ENCODE data around the gene ITGB1. TPM values are rescaled to one million over a fixed set of nuclear protein-coding genes. Genes with fewer than 3 reads are reported as not detected.
A peak's percentile ranks its signal among the peaks of the same experiment; 100 is the strongest.

ITGB1 gene
- total and polyA plus RNA-seq, 9 of the 15 experiments (the other 6 are each of a cell fraction or from before 2014, with no cell fraction given): 40.2 to 194 (median 155) TPM

DNA sequence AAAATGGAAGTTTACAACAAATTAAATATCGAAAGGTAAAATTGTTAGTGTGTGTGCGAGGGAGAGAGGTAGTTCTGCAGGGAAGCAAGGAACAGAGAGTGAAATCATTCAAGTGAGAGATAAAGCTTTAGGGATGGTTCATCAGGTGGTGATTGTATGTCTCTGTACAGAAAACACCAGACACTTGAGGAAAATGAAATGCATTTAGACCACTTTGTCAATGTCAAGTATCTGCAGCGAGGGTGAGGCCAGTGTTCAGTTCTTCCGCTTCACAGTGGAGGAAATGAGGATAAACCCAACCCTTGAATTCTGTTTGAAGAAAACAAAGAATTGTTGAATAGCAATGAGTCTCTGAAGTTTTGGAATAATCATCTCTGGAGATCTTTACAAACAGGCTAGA lies 14.4 kb upstream of the ITGB1 start (continued):
- peak; percentile 29; the same call in 1 of the 2 replicates for TF ChIP-seq CBFA2T2 (conservative IDR thresholded peaks at IDR 0.05)
- TF ChIP-seq U2AF2 (optimal IDR thresholded peaks at IDR 0.05; ENCODE audit: low read depth, low read length): no peak
- TF ChIP-seq PML (IDR thresholded peaks at IDR 0.05; ENCODE audit: low read length): no peak
- no peak for TF ChIP-seq MTA3 (IDR thresholded peaks at IDR 0.05; ENCODE audit: borderline replicate concordance)
- no peak for TF ChIP-seq TAF7 (tag; IDR thresholded peaks at IDR 0.05)
- TF ChIP-seq, protein P1, sequence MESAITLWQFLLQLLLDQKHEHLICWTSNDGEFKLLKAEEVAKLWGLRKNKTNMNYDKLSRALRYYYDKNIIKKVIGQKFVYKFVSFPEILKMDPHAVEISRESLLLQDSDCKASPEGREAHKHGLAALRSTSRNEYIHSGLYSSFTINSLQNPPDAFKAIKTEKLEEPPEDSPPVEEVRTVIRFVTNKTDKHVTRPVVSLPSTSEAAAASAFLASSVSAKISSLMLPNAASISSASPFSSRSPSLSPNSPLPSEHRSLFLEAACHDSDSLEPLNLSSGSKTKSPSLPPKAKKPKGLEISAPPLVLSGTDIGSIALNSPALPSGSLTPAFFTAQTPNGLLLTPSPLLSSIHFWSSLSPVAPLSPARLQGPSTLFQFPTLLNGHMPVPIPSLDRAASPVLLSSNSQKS (CRISPR knock-in tag; IDR thresholded peaks at IDR 0.05): no peak
- TF ChIP-seq SNRNP70 (optimal IDR thresholded peaks at IDR 0.05; ENCODE audit: low read depth, low read length): no peak

DNA sequence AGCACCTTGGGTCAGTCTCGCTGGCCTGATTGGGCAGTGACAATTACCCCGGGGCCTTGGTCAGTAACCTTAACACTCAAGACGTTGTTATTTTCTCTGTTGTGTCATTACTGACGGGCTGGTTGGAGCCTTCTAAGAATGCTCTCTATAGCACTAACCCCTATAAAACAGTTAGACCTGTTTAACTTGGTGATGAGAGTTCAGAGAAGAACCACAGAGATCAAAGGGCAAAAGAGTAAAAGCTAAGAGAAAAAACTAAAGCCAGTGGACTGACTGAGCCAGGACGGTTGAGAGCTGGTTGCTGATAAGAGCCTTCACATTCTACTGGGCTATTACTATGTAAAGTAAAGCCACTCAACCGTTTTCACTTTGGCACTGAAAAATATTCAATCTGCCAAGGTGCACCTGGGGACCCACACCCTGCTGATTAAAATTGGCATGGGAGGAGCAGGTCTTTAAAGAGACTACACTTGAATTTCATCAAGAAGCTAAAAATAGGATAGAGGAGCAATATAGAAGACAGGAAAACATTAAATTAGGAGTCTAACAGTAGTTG lies 13.6 kb upstream of the ITGB1 start:
- H3K79me2 ChIP-seq (ENCODE audit: control insufficient read depth, insufficient read depth, low read length): no peaks in the 10 kb centered on the region
- peak overlapping the region; percentile 46 for H3K4me2 ChIP-seq (ENCODE audit: insufficient read depth, low read length)
- H3K36me3 ChIP-seq (ENCODE audit: control insufficient read depth, insufficient read depth, low read length): no peaks in the 10 kb centered on the region
- ATAC-seq: peak; percentile 93
- peak; percentile 45 to 88 (median 64) for DNase-seq (ENCODE audit: extremely low read depth in 1 of 4, low spot score in 3 of 4)
- no peaks in the 10 kb centered on the region for H3K9me1 ChIP-seq (ENCODE audit: control insufficient read depth, insufficient read depth, low read length)
- CTCF ChIA-PET (ENCODE audit: low intra/inter-chr PET ratio): no interaction called here
- H3K4me3 ChIP-seq: no peak overlapping the region
- peak overlapping the region in 1 of 2 experiments; percentile 54; a peak in 2 of 4 replicates for H3K9ac ChIP-seq (ENCODE audit: insufficient read depth in 1 of 2, low read depth in 2 of 2, low read length in 2 of 2)
- peak overlapping the region; percentile 74 for H3K27ac ChIP-seq (ENCODE audit: extremely low read depth, low read depth, low read length)
- H4K20me1 ChIP-seq (replicated peaks; ENCODE audit: control insufficient read depth, insufficient read depth, low read length): no peaks in the 10 kb centered on the region
- 1% methylated on average over 6 of the region's 6 CpGs for WGBS (ENCODE audit: insufficient coverage, low coverage, missing lambda C conversion rate)
- intact Hi-C loops (cut with micrococcal nuclease) (loop anchor here (1.0 to 2.0 kb wide), 3 partner anchors 9 to 13 kb away; partner anchors contain the start of gene ITGB1), in situ Hi-C loops (cut with MboI) (no loop called here)
- H2AFZ ChIP-seq (ENCODE audit: low read depth, low read length): peak overlapping the region; percentile 83
- POLR2A ChIA-PET: interaction anchor here (0.6 to 2.4 kb wide), 9 partner anchors 9 to 526 kb away, joined by 3 to 23 read pairs (median 5); no protein-coding TSS in a partner anchor
- H3K27me3 ChIP-seq (ENCODE audit: control insufficient read depth in 2 of 2, insufficient read depth in 2 of 2, low read length in 2 of 2): no peaks in the 10 kb centered on the region
- peaks cover 11 to 33% of the 10 kb centered on the region in 2 experiments for H3K4me1 ChIP-seq (replicated peaks in 1 of 2; ENCODE audit: control insufficient read depth in 2 of 2, insufficient read depth in 2 of 2, low read length in 2 of 2)
- peak; percentile 96 for FAIRE-seq
- BruUV-seq (replicated peaks): no TSS peak
- H3K9me3 ChIP-seq (replicated peaks; ENCODE audit: control insufficient read depth, insufficient read depth, low read depth, low read length): no peaks in the 10 kb centered on the region
- TF ChIP-seq HMGN3 (IDR thresholded peaks at IDR 0.05; ENCODE audit: borderline replicate concordance, extremely low read depth, insufficient read length, low read depth, low read length): no peak
- TF ChIP-seq MYC (IDR thresholded peaks at IDR 0.05; ENCODE audit: low read depth, low read length): 0 out of 2 replicates have a peak, but pooled peaks have one; percentile 13
- TF ChIP-seq MYC (CRISPR knock-in tag; IDR thresholded peaks at IDR 0.05; ENCODE audit: borderline replicate concordance, low read depth): no peak
- TF ChIP-seq KDM2B (CRISPR knock-in tag; IDR thresholded peaks at IDR 0.05): no peak
- no peak for TF ChIP-seq HEY1 (CRISPR knock-in tag; IDR thresholded peaks at IDR 0.05; ENCODE audit: borderline replicate concordance)
- peak; percentile 74 for TF ChIP-seq NBN (IDR thresholded peaks at IDR 0.05; ENCODE audit: low read depth)
- no peak for TF ChIP-seq HDAC6 (IDR thresholded peaks at IDR 0.05; ENCODE audit: low read depth, low read length)
- no peak for TF ChIP-seq MIER1 (IDR thresholded peaks at IDR 0.05; ENCODE audit: low read depth)
- no peak for TF ChIP-seq CREM (IDR thresholded peaks at IDR 0.05; ENCODE audit: low read depth)
- TF ChIP-seq TAL1 (IDR thresholded peaks at IDR 0.05): peak; percentile 51; the same call in 1 of the 2 replicates
- TF ChIP-seq ZBTB17 (CRISPR knock-in tag; IDR thresholded peaks at IDR 0.05): no peak
- no peak for TF ChIP-seq KDM4B (IDR thresholded peaks at IDR 0.05; ENCODE audit: borderline replicate concordance in 2 of 2, low read depth in 1 of 2)
- TF ChIP-seq KAT2B (IDR thresholded peaks at IDR 0.05; ENCODE audit: low read depth, low read length): no peak
- TF ChIP-seq RBM17 (IDR thresholded peaks at IDR 0.05; ENCODE audit: borderline replicate concordance, low read depth, low read length): no peak
- no peak for TF ChIP-seq NR3C1 (CRISPR knock-in tag; IDR thresholded peaks at IDR 0.05)
- no peak for TF ChIP-seq EZH2 (IDR thresholded peaks at IDR 0.05; ENCODE audit: borderline replicate concordance, low read depth, low read length)
- no peak for TF ChIP-seq ZNF121 (CRISPR knock-in tag; conservative IDR thresholded peaks at IDR 0.05)
